ENCODE data around the gene YKT6.
A peak's percentile ranks its signal among the peaks of the same experiment; 100 is the strongest.
"Not testable (repeated sequence)": the region's sequence is repeated elsewhere in the genome, so short reads cannot be mapped to it uniquely, and the experiment has no call there.

YKT6 gene

DNA sequence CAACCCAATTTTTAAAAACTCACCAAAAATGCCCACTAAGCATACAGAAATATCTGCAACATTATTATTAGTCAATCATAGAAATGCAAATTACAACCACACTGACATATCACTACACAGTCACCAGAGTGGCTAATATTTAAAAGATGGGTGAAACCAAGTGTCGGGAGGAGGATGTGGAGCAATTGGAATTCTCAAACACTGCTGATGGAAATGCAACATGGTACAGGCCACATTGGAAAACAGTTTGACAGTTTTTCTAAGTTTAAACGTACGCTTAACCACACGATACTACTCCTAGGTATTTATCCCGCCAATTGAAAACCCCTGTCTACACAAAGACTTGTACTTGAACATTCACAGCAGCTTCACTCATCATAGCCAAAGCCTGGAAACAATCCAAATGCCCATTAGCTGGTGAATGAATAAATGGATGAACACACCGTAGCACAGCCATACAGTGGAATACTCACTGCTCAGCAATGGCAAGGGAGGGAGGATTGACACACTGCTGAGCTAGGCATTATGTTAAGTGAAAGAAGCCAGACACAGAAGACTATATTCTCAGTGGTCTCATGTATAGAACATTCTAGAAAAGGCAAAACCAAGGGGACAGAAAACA lies 27.9 kb upstream of the YKT6 start:
- DNase-seq, result no peak

DNA sequence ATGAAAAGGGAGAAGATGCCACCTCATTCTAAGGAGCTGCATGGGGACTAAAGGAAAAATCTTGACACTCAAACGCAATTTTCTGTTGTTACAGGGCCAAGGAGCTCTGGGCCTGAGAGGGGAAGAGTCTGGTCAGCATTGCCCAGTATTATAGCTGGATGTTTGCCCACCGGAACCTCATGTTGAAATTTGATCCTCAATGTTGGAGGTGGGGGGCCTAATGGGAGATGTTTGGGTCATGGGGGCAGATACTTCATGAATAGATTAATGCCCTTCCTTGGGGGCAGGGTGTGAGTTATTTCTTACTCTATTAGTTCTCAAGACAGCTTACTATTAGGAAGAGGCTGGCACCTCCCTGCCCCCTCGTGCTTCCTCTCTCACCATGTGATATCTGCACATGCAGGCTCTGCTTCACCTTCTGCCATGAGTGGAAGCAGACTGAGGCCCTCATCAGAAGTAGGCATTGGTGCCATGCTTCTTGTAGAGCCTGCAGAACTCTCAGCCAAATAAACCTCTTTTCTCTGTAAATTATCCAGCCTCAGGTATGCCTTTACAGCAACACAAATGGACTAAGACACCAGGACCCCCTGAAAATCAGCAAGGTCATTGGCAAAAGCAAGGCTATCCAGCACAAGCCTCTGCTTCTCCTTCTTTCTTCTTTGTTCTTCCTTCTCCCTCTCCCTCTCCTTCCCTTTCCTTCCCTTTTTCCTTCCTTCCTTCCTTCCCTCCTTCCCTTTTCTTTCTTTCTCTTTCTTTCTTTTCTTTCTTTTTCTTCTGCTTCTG lies 26.7 kb upstream of the YKT6 start:
- no peak for DNase-seq

- not testable (repeated sequence) for DNase-seq
Measured at GRCh38 chr7:44174694-44174948, 26.2 kb upstream of the YKT6 start.

- DNase-seq, result peak; percentile 28
Measured at GRCh38 chr7:44175730-44176129, 25.0 kb upstream of the YKT6 start.

DNA sequence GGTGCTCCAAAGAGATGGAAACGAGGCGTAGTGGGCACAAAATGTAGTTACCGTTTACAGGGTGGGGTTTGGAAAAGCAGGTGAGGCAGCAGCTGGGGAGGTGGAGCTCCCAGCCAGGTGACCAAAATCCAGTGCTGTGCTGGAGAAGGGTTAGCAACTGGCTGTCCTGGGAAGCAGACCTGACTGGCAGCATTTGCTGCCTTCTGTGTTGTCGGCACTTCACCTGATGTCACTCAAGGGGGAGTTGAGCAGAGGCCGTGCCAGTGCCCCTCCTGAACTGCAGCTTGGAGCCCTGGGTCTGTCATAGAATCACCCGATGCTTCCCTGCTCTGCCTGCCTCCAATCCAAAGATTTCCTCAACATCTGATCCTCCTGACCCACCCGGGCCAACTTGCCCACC lies 24.3 kb upstream of the YKT6 start:
- DNase-seq, result peak; percentile 30

- DNase-seq, result peak; percentile 47
Measured at GRCh38 chr7:44177570-44178131, 23.1 kb upstream of the YKT6 start.

- no peak for DNase-seq
Measured at GRCh38 chr7:44180631-44181030, 20.1 kb upstream of the YKT6 start.

DNA sequence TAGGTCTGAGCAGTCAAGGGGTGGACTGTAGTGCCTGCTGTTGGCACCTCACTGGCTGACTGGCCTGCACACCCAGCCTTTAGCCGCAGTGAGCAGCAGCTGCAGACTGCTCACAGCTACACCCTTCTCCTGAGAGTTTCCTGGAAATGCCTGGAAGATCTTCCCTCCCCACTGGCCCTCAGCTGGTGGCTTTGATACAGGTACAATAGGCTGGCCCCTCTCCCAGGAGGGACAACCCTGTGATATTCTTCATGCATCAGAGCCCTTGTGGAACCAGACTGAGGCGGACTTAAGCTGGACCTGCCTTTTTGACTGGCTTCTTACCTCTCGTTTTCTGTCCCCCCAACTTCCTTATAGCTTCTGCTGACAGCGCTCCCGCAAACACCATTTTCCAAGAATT lies 18.0 kb upstream of the YKT6 start:
- no peak for DNase-seq

DNA sequence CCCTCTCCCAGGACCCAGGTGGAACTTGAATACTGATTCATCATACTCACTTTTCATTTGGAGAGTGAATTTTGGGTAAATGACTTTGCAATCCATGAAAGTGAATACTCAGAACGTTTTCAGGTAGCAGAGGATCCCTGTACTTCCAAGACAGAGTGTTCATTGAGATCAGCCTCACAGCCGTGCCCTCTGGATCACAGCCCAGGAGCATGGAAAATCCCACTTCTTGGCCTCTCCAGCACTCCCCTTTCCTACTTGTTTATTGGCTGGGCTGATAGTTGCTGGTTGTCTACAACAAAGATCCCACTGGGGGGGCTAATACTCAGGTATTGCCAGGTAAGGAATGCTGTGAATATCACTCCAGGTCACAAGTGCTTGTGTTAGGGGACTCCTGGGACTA lies 17.4 kb upstream of the YKT6 start:
- DNase-seq, result no peak

GRCh38 chr7:44184206-44184872 lies 16.4 kb upstream of the YKT6 start:
- no peak for DNase-seq

- DNase-seq, result no peak
Measured at GRCh38 chr7:44184873-44185446, 15.8 kb upstream of the YKT6 start.

- DNase-seq, result no peak
Measured at GRCh38 chr7:44185729-44186128, 15.0 kb upstream of the YKT6 start.

DNA sequence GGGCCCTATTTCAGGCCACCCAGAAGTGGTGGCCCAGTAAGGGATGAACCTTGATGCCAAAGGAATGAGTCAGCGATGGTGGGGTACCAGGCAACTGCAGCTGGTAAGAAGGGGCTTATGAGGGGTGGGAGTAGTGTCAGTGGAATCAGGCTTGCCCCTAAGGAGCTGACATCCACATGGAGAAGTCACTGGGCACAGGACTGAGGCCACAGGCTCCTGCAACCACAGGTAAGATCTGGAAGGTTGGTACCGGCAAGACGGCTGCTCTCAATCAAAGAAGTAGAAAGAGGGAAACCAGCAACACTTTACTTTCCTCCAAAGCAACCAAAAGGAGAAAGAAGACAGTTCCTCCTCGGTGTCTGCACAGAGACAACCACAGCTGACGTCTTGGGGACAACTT lies 14.0 kb upstream of the YKT6 start:
- DNase-seq, result no peak

- DNase-seq, result no peak
Measured at GRCh38 chr7:44187636-44188416, 13.0 kb upstream of the YKT6 start.

DNA sequence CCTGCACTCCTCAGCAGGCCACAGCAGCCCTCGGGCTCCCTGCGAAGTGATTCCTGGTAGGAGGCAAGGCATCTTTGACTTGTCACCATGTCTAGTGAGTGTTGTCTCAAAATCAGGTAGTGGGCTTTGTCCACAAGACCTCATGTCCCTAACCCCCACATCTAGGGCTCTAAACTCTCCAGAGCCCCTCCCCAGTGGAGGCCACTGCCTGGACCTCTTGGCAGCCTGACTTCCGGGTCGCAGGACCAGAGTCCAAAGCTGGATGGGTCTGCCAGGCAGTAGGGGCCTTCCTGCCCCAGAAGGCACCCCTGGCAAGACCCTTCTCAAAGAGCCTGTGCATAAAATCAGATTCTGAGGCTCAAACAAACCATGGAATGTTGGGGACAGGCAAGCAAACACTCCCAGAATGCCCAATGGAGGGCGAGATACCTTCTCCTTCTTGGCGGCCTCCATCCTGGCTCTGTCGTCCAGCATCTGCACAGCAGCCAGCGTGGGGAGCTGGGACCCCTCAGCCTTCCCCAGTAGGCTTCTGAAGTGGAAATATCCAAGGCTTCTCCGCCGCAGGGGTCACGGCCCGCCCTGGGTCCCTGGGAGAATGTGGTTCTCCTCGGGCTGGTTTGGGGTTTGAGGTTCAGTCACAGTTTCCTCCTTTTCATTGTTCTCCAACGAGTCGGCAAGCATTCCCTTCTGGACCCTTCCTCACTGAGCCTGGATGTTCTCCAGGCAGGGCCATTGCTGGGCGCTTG lies 12.1 kb upstream of the YKT6 start:
- no peak for DNase-seq

GRCh38 chr7:44189286-44189992 lies 11.3 kb upstream of the YKT6 start, which contains the start of gene GCK:
Gene GCK (minus strand): TSS chr7:44189439. CDS start chr7:44188953, 486 bp downstream.
- no peak for DNase-seq

GRCh38 chr7:44189993-44190872 lies 10.5 kb upstream of the YKT6 start:
- DNase-seq, result no peak

GRCh38 chr7:44191171-44191570 lies 9.6 kb upstream of the YKT6 start:
- no peak for DNase-seq

- no peak for DNase-seq
Measured at GRCh38 chr7:44193011-44193802, 7.6 kb upstream of the YKT6 start.

DNA sequence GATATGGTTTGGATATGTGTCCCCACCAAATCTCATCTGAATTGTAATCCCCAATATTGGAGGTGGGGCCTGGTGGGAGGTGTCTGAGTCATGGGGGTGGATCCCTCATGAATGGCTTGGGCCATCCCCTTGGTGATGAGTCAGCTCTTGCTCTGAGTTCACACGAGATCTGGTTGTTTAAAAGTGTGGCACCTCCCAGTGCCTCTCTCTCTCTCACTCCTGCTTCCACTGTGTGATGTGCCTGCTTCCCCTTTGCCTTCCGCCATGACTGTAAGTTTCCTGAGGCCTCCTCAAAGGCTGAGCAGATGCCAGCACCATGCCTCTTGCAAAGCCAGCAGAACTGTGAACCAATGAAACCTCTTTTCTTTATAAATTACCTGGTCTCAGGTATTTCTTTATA lies 6.7 kb upstream of the YKT6 start:
- no peak for DNase-seq
